HG03060 (cell line): Measurements from ENCODE around the gene COL16A1.

Source experiments
- ATAC-seq: cut with Tn5 transposase; IDR thresholded peaks from one replicate; pipeline ENCODE4 v1.9.1; 2021; ENCODE audit warnings: low read depth, moderate number of reproducible peaks; ENCODE audit not compliant: unreplicated experiment

The COL16A1 gene

GRCh38 chr1:31615414-31615813, 88.4 kb downstream of the COL16A1 start:
- no peak for ATAC-seq

GRCh38 chr1:31614414-31615005, 89.3 kb downstream of the COL16A1 start:
- no peak for ATAC-seq

- no peak for ATAC-seq
These were observed 94.2 kb downstream of the COL16A1 start for GRCh38 chr1:31609514-31610118.

- ATAC-seq: no peak
These were observed 96.5 kb downstream of the COL16A1 start for GRCh38 chr1:31607360-31607759.

- peak; percentile 92 for ATAC-seq
These were observed 97.8 kb downstream of the COL16A1 start for GRCh38 chr1:31605908-31606427.
